ENCODE data around the gene ABHD14A.

ABHD14A gene

GRCh38 chr3:52019352-52020080 is 44.7 kb downstream of the ABHD14A start:
- no peak overlapping the region for H3K27ac ChIP-seq (ENCODE audit: low read depth, low read length, poor library complexity, severe bottlenecking)
- no peak overlapping the region for H3K4me2 ChIP-seq (ENCODE audit: low read length)
- no peak for TF ChIP-seq EZH2 (IDR thresholded peaks at IDR 0.05; ENCODE audit: borderline replicate concordance, low read length)
- TF ChIP-seq CTCF (IDR thresholded peaks at IDR 0.05; ENCODE audit: low read length), result no peak
- no peaks in the 10 kb centered on the region for H3K9me2 ChIP-seq (ENCODE audit: low read depth, low read length)
- H3K4me3 ChIP-seq (ENCODE audit: low read depth, low read length, poor library complexity, severe bottlenecking), result no peak overlapping the region
- no peaks in the 10 kb centered on the region for H4K20me1 ChIP-seq (ENCODE audit: insufficient read depth, low read length)
- H3K4me1 ChIP-seq (ENCODE audit: insufficient read depth, low read length, severe bottlenecking), result no peaks in the 10 kb centered on the region
- H3K36me3 ChIP-seq (ENCODE audit: insufficient read depth, low read length), result no peaks in the 10 kb centered on the region
- no peaks in the 10 kb centered on the region for H3K79me2 ChIP-seq (ENCODE audit: insufficient read depth, low read length)
- no peaks in the 10 kb centered on the region; the same call in 1 of the 2 replicates for H3K27me3 ChIP-seq (ENCODE audit: insufficient read depth, low read length)
- no peak overlapping the region for H2AFZ ChIP-seq (ENCODE audit: low read length)
- no peaks in the 10 kb centered on the region for H3K9me3 ChIP-seq (ENCODE audit: low read length)
- no peaks in the 10 kb centered on the region for H3F3A ChIP-seq (ENCODE audit: insufficient read depth, low read length)
- H3K9ac ChIP-seq (ENCODE audit: low read length), result no peak overlapping the region

DNA sequence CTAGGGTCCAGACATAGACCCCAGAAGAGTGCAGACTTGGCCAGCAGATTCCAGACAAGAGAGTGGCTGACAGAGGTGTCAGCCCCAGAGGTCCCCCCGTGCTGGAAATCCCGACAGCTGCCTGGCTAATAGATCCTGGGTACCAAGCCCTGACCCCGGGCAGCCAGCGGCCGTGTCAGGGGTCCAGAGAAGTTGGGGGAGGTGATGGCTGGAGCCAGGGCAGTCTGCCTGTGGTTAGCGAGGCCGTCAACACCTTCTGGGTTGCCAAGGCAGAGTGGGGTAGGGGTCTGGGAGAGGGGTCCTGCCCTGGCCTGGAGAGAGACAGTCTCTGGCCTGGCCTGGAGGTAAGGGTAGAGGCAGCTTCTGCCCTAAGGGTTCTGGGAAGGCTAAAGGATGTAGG is 45.9 kb downstream of the ABHD14A start:
- H3K36me3 ChIP-seq (ENCODE audit: insufficient read depth, low read length), result no peaks in the 10 kb centered on the region
- TF ChIP-seq CTCF (IDR thresholded peaks at IDR 0.05; ENCODE audit: low read length) (no peak), EZH2 (IDR thresholded peaks at IDR 0.05; ENCODE audit: borderline replicate concordance, low read length) (no peak)
- no peak overlapping the region for H2AFZ ChIP-seq (ENCODE audit: low read length)
- H3K9ac ChIP-seq (ENCODE audit: low read length), result no peak overlapping the region
- no peak overlapping the region for H3K4me3 ChIP-seq (ENCODE audit: low read depth, low read length, poor library complexity, severe bottlenecking)
- H3F3A ChIP-seq (ENCODE audit: insufficient read depth, low read length), result no peaks in the 10 kb centered on the region
- H3K4me2 ChIP-seq (ENCODE audit: low read length), result no peak overlapping the region
- no peaks in the 10 kb centered on the region for H4K20me1 ChIP-seq (ENCODE audit: insufficient read depth, low read length)
- no peaks in the 10 kb centered on the region for H3K79me2 ChIP-seq (ENCODE audit: insufficient read depth, low read length)
- no peaks in the 10 kb centered on the region for H3K27me3 ChIP-seq (ENCODE audit: insufficient read depth, low read length)
- no peaks in the 10 kb centered on the region for H3K9me2 ChIP-seq (ENCODE audit: low read depth, low read length)
- H3K9me3 ChIP-seq (ENCODE audit: low read length), result no peaks in the 10 kb centered on the region
- no peak overlapping the region for H3K27ac ChIP-seq (ENCODE audit: low read depth, low read length, poor library complexity, severe bottlenecking)
- no peaks in the 10 kb centered on the region for H3K4me1 ChIP-seq (ENCODE audit: insufficient read depth, low read length, severe bottlenecking)

DNA sequence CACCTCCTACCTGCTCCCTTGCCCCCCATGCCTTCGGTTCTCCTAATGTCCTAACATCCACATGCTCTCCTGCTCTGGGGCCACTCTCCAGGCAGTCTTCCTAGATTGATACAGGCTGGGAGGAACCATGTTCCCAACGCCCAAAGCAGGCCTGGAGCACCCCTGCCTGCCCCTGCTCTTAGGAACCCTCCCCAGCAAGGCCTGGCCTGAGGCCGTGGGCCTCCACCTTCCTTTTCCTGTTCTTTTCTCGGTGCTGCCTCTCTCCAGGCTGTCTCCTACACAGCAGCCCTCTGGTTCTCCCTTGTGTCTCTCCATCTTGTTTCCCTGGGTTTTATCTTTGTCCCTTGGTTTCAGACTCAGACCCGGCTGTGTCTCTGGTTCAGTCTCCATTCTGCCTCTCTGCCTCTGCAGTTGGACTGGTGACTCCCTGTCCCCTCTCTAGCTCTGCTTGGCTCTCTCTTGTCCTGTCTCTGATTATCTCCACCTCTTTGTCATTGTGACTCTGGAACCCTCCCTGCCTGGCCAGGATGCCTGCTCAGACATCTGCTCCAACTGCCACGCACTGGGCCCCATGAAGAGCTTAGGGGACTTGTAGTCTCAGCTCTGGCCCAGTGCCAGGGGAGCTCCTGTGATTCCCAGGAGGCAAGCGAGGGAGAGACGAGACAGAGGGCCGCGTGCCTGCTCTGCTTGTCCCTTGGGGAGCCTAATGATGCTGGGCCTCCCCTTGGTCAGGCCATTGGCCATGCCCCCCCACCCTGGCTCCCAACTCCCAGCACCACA is 46.8 kb downstream of the ABHD14A start:
- TF ChIP-seq EZH2 (IDR thresholded peaks at IDR 0.05; ENCODE audit: borderline replicate concordance, low read length) (no peak), CTCF (IDR thresholded peaks at IDR 0.05; ENCODE audit: low read length) (no peak)
- H4K20me1 ChIP-seq (ENCODE audit: insufficient read depth, low read length), result no peaks in the 10 kb centered on the region
- no peaks in the 10 kb centered on the region for H3K9me3 ChIP-seq (ENCODE audit: low read length)
- H3K27ac ChIP-seq (ENCODE audit: low read depth, low read length, poor library complexity, severe bottlenecking), result no peak overlapping the region
- H3F3A ChIP-seq (ENCODE audit: insufficient read depth, low read length), result no peaks in the 10 kb centered on the region
- no peaks in the 10 kb centered on the region for H3K4me1 ChIP-seq (ENCODE audit: insufficient read depth, low read length, severe bottlenecking)
- no peak overlapping the region for H2AFZ ChIP-seq (ENCODE audit: low read length)
- H3K4me3 ChIP-seq (ENCODE audit: low read depth, low read length, poor library complexity, severe bottlenecking), result no peak overlapping the region
- no peak overlapping the region for H3K4me2 ChIP-seq (ENCODE audit: low read length)
- H3K36me3 ChIP-seq (ENCODE audit: insufficient read depth, low read length), result no peaks in the 10 kb centered on the region
- no peaks in the 10 kb centered on the region for H3K9me2 ChIP-seq (ENCODE audit: low read depth, low read length)
- H3K9ac ChIP-seq (ENCODE audit: low read length), result no peak overlapping the region
- H3K27me3 ChIP-seq (ENCODE audit: insufficient read depth, low read length), result no peaks in the 10 kb centered on the region
- no peaks in the 10 kb centered on the region for H3K79me2 ChIP-seq (ENCODE audit: insufficient read depth, low read length)
